Prostate gland (tissue), 2 donors: ENCODE results near the gene BICC1.

Source experiments
- POLR2A ChIP-seq: fragments of 450-650 bp; IDR thresholded peaks from one replicate; pipeline ENCODE4 v1.6.1; 2016; ENCODE audit warnings: antibody characterized with exemption, mild to moderate bottlenecking
- POLR2AphosphoS5 ChIP-seq: sonication (generic); formaldehyde crosslinking; IDR thresholded peaks from one replicate; pipeline ENCODE4 v1.6.1; 2017; ENCODE audit warnings: antibody characterized with exemption
- TF ChIP-seq, protein P1 (sequence below), 4 experiments: fragments of 200-600 bp in 2 of 4; fragments of 450-650 bp in 2 of 4; sonication (generic) in 2 of 4; IDR thresholded peaks; 1 replicate in 3 of 4; 2 replicates in 1 of 4; pipeline ENCODE4 v1.5.1; 2016 to 2019; ENCODE audit warnings: antibody characterized with exemption in 4 of 4, mild to moderate bottlenecking in 2 of 4, moderate library complexity in 2 of 4

DNA sequence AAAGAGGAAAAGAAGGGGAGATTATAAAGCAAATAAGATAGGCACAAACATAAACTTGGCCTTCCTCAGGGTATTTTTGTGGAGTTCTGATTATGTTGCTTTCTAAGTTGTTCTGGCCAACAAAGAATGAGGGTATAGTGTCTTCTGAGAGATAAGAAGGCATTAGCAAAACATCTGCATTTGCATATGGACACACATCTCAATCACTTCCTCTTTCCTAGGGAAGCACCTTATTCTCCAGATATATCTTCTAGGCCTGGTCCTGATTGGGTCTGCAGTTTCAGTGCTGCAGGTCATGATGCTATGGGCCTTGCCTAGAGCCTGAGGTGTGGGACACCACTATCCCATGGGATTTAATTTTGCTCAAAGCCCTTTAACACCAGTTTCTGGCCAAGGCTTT, 355.0 kb downstream of the BICC1 start:
- TF ChIP-seq POLR2AphosphoS5: no peak
- TF ChIP-seq POLR2A: no peak
- TF ChIP-seq, protein P1, sequence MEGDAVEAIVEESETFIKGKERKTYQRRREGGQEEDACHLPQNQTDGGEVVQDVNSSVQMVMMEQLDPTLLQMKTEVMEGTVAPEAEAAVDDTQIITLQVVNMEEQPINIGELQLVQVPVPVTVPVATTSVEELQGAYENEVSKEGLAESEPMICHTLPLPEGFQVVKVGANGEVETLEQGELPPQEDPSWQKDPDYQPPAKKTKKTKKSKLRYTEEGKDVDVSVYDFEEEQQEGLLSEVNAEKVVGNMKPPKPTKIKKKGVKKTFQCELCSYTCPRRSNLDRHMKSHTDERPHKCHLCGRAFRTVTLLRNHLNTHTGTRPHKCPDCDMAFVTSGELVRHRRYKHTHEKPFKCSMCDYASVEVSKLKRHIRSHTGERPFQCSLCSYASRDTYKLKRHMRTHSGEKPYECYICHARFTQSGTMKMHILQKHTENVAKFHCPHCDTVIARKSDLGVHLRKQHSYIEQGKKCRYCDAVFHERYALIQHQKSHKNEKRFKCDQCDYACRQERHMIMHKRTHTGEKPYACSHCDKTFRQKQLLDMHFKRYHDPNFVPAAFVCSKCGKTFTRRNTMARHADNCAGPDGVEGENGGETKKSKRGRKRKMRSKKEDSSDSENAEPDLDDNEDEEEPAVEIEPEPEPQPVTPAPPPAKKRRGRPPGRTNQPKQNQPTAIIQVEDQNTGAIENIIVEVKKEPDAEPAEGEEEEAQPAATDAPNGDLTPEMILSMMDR (IDR thresholded peaks at IDR 0.05): no peak
